NCI-H1105 treated with DMSO at 0.1 percent for 48 hours (cell line): ENCODE measurements around the gene UCN2.

Source experiments
- DNase-seq: peaks from one replicate; lab custom pipeline; 2025; lab: John Stamatoyannopoulos, UW

UCN2 gene

GRCh38 chr3:48563382-48563918 is at the start of gene UCN2:
UCN2 (minus strand) TSS chr3:48563781; CDS start chr3:48563124, 657 bp downstream.
- no peak for DNase-seq

GRCh38 chr3:48612309-48612708 is 48.7 kb upstream of the UCN2 start:
- no peak for DNase-seq

GRCh38 chr3:48609088-48610005 is 45.8 kb upstream of the UCN2 start, which contains the start of gene UQCRC1:
UQCRC1 (minus strand) TSS chr3:48609646; CDS start chr3:48609620, 26 bp downstream.
- peak; percentile 84 for DNase-seq

GRCh38 chr3:48607519-48607918 is 43.9 kb upstream of the UCN2 start:
- DNase-seq, result no peak

GRCh38 chr3:48601622-48601994 is 38.0 kb upstream of the UCN2 start:
- DNase-seq, result no peak

- no peak for DNase-seq
These were observed 37.4 kb upstream of the UCN2 start for GRCh38 chr3:48600711-48601621.

- no peak for DNase-seq
These were observed 36.1 kb upstream of the UCN2 start for GRCh38 chr3:48599509-48600285.

GRCh38 chr3:48599077-48599501 is 35.5 kb upstream of the UCN2 start:
- no peak for DNase-seq

- DNase-seq, result no peak
These were observed 34.9 kb upstream of the UCN2 start for GRCh38 chr3:48598323-48599076.

GRCh38 chr3:48597408-48597800 is 33.8 kb upstream of the UCN2 start:
- no peak for DNase-seq

GRCh38 chr3:48596676-48597407 is 33.3 kb upstream of the UCN2 start:
- DNase-seq, result no peak

- DNase-seq, result no peak
These were observed 32.6 kb upstream of the UCN2 start for GRCh38 chr3:48596157-48596556.

- no peak for DNase-seq
These were observed 32.0 kb upstream of the UCN2 start for GRCh38 chr3:48595526-48596121.

GRCh38 chr3:48595075-48595525 is 31.5 kb upstream of the UCN2 start, which contains the start of gene COL7A1:
COL7A1 (minus strand) TSS chr3:48595329; CDS start chr3:48595159, 170 bp downstream.
- no peak for DNase-seq

GRCh38 chr3:48594417-48595049 is 31.0 kb upstream of the UCN2 start:
- no peak for DNase-seq

- DNase-seq, result no peak
These were observed 29.8 kb upstream of the UCN2 start for GRCh38 chr3:48593337-48593736.

GRCh38 chr3:48592519-48593087 is 29.0 kb upstream of the UCN2 start:
- no peak for DNase-seq

GRCh38 chr3:48591886-48592518 is 28.4 kb upstream of the UCN2 start:
- DNase-seq, result no peak
